NOMO-1 treated with dmso at 0.1 percent for 144 hours (cell line): ENCODE measurements around the gene DEFB118.
"Not testable (repeated sequence)": the region's sequence is repeated elsewhere in the genome, so short reads cannot be mapped to it uniquely, and the experiment has no call there.

Source experiments
- DNase-seq: peaks from one replicate; lab custom pipeline; 2025; ENCODE audit not compliant: unreplicated experiment; lab: John Stamatoyannopoulos, UW

DEFB118 gene, protein sequence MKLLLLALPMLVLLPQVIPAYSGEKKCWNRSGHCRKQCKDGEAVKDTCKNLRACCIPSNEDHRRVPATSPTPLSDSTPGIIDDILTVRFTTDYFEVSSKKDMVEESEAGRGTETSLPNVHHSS

DNA sequence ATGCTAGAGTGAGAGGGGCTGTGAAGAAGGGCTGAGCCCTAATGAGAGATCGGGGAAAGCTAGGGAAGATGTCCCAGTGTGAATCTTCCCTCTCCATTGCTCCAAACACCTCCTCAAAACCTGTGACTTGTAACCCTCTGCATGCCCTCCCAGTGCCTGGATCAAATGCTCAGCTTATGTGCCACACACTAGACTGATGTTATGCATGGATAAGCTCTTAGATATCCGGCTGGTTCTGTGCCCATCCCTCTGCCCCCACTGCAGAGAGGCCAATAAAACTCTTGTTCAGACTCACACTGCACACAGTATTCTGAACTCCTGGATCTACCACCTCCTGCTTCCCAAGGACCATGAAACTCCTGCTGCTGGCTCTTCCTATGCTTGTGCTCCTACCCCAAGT lies at the start of gene DEFB118:
TSS of gene DEFB118 (plus strand) at position 301 of the 400 bp plus-strand sequence. CDS start at position 351, 50 bp downstream.
- DNase-seq = no peak

DNA sequence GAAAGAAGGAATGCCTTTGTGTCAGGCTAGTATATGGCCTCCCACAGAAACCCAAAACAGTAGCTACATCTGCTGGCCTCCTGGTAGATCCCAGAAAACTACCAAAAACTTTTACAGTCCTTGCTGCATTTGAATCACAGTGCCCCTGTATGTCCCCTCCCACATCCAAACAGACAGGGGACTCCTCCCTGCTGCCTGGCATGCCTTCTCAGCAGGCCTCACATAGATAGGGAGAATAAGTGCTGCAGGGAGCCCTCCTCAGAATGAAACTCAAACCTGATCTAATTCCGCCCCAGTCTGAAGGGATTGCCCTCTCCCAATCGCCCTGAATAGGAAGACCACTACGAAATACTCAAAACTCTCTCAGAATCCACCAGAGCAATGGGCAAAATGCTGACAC lies 45.9 kb upstream of the DEFB118 start:
- DNase-seq = no peak

DNA sequence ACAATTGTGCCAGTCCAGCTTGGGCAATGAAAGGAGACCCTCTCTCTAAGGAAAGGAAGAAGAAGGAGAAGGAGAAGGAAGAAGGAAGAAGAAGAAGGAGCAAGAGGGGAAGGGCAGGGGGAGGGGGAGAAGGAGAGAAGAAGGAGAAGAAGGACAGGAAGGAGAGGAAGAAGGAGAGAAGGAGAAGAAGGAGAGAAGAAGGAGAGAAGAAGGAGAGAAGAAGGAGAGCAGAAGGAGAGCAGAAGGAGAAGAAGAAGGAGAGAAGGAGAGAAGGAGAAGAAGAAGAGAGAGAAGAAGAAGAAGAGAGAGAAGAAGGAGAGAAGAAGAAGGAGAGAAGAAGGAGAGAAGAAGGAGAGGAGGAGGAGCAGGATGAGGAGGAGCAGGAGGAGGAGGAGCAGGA lies 37.5 kb upstream of the DEFB118 start:
- no peak for DNase-seq

DNA sequence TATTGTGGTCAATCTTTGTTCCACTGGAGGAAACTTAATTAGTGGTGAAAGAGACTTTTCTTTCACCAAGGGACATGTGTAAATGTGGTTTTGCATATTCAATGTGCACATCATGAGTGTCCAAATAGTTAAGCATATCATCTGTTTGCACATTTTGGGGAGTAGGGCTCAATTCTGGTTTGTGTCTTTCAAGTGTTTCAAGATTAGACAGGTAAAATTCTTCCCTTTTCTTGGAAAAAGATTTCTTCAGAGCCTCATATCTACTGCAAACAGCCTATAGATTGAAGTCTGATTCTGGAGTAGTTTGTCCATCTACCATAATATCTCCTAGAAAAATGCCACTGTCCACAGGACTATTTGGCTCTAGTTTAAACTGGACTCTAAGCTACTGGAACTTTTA lies 26.9 kb upstream of the DEFB118 start:
- no peak for DNase-seq

DNA sequence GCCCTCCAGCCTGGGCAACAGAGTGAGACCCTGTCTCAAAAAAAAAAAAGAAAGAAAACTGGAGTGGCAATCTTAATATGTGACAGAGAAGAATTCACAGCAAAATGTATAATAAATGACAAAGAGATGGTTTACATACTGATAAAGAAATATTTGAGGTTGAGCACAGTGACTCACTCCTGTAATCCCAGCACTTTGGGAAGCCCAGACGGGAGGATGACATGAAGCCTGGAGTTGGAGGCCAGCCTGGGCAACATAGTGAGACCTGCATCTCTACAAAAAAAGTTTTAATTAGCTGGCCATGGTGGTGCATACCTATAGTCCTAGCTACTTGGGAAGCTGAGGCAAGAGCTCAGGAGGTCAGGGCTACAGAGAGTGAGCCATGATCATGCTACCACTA lies 12.4 kb upstream of the DEFB118 start:
- DNase-seq = no peak

DNA sequence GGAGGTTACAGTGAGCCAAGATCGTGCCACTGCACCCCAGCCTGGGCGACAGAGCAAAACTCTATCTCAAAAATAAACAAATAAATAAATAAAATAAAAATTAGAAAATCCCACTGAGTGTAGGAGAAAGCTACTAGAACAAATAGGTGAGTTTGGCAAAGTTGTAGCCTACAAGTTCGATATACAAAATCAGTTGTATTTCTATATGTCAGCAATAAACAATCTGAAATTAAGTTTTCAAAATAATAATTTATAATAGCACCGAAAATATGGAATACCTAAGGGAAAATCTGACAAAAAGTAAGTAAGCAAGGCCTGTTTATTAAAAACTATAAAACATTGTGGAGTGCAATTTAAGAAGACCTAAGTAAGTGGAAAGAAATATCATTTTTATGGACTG lies 5.1 kb upstream of the DEFB118 start:
- DNase-seq = no peak

DNA sequence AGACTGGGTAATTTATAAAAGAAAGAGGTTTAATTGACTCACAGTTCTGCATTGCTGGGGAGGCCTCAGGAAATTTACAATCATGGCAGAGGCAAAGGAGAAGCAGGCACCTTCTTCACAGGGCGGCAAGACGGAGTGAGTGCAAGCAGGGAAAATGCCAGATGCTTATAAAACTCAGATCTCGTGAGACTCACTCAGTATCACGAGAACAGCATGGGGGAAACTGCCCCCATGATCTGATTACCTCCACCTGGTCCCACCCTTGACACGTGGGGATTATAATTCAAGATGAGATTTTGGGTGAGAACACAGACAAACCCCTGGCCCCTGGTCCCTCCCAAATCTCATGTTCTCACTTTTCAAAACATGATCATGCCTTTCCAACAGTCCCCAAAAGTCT lies 4.1 kb upstream of the DEFB118 start:
- not testable (repeated sequence) for DNase-seq

DNA sequence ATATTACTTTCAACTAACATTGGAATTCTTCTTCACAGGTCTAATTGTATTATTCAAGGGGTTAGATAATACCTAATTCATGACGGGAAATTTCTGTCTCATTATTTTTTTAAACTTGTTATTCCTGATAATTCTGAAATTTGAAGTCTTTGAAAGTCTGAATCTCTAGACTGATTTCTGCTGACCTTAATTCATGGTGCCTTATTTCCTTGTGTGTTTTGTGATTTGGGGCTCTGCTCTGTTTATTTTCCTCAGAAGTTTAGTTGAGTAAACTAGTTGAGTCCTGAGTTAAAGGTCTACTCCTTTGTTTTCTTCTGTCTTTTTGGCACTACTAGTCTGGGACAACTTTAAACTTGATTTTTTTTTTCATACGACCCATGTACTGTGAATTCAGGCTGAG lies 5.9 kb downstream of the DEFB118 start:
- DNase-seq = no peak

DNA sequence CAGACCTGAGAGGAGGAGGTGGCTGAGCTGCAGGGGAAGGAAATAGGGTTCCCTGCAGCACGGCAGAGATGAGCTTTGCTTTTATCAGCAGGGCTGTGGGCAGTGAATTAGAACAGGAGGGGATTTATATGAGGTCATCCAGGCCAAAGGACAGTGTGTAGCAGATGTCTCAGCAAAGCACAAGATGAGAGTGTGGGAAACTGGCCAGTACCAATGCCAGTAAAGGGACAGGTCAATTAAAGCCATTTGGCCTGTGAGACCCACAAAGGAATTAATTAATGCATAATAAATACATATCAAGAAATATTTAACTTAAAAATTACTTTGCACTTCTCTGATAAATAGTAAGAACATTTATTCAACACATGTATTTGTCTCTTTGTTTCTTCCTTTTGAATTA lies 22.1 kb downstream of the DEFB118 start, which contains the start of gene DEFB119:
TSS of gene DEFB119 (minus strand) at position 101 of the 400 bp plus-strand sequence. CDS start 107 bp downstream, outside the sequence.
- DNase-seq = no peak

DNA sequence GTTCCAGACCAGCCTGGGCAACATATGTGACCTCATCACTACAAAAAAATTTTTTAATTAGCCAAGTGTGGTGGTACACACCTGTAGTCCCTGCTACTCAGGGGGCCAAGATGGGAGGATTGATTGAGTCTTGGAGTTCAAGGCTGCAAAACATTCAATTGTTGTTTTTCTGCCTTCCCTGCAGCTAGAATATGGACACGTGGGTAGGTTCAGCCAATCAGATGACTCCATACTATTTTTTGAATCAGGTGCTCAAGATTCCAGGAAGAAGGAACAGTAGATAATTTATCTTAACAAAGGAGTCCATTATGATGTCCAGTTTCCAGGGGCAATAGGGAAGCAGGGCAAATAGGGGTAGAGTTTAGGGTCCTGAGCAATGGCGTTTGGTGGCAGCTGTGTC lies 24.4 kb downstream of the DEFB118 start:
- DNase-seq = no peak

DNA sequence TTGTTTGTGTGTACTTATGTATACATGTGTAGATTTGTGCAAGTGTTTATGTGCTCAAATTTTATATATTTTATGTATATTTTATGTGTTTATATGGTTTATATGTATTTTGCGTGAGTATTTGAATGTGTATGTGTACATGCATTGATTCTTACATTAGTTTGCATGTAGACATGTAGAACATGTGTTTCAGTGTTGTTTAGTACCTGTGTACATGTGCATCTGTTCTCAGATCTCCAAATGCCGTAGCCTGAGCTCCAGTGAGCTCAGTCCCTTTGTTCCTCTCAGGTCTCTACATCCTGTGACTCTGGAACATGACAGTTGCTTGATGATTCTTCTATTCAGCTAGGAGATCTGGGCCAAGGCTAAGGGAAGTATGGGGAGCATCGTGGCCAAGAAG lies 26.5 kb downstream of the DEFB118 start:
- DNase-seq = no peak

DNA sequence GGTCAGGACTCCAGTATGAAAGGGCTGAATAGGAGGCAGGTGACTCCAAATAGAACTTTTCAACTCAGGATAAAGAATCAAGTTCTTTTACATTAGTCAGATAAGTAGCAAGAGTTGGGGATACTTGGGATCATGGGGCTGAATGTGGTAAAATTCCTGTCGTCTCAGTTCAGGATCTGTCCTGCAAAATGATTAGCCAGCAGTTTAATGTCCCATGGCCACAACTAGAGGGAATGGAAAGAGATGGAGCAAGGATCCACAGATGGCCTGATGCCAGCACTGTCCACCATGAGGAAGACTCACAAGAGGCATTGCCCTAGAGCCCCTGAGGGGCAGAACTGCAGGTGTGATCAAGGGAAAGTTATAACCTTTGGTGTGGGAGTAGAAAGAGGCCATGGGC lies 35.5 kb downstream of the DEFB118 start:
- no peak for DNase-seq

DNA sequence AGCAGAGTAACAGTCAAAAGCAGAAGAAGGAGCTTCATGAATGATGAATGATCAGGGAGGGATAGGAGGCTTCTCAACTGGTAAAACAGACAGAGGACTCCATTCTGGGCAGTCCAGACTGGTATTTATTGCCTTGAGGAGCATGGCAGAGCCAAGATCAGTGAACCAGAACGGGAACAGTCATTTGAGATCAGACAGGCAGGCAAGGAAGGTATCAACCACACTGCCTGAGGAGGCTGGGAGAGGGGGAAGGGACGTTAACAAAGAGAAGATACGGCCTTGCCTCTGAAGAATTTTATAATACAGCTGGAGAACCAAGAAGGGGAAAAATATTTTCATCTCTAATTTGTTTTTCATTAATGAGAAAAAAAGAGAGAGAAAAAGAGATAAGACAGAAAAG lies 37.7 kb downstream of the DEFB118 start, which contains the start of gene DEFB121:
TSS of gene DEFB121 (minus strand) at position 101 of the 400 bp plus-strand sequence. CDS start at position 38, 63 bp downstream.
- DNase-seq = no peak

DNA sequence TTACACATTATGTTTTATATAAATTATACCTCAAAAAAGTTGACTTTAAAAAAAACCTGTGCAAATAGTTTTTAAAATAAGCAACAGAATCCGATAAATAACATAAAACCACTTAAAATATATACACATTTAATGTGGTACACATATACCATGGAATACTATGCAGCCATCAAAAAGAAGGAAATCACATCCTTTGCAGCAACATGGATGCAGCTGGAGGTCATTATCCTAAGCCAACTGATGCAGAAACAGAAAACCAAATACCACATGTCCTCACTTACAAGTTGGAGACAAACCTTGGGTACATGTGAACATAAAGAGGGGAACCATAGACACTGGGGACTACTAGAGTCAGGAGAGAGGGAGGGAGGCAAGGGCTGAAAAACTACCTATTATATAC lies 41.6 kb downstream of the DEFB118 start:
- DNase-seq = no peak

DNA sequence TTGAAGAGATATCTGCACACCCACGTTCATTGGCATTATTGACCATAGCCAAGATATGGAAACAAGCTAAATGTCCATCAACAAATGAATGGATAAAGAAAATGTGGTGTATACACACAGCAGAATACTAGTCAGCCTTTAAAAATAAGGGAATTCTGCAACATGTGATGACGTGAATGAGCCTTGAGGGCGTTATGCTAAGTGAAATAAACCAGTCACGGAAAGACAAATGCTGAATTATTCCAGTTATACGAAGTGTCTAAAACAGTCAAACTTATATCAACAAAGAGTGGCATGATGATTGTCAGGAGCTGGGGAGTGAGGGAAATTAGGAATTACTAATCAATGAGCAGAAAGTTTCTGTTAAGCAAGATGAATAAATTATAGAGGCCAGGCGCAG lies 46.0 kb downstream of the DEFB118 start:
- DNase-seq = no peak

DNA sequence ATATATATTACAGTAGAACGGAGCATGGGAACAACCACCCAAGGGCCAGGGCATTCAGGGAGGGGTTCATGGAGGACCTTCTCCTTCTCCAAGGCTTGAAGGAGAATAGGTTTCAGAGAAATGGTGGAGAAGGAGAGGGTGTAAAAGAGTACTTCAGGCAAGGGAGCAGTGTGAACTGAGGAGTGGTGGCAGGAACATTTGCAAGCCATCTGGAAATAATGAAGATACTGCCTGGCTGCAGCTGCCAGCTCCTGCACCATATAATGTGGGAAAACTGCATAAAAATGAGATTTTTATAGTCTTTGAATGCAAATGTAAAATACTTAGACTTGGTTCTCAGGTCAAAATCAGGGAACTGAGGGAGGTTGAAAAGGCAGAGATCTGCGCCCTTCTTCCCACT lies 47.3 kb downstream of the DEFB118 start:
- DNase-seq = no peak

DNA sequence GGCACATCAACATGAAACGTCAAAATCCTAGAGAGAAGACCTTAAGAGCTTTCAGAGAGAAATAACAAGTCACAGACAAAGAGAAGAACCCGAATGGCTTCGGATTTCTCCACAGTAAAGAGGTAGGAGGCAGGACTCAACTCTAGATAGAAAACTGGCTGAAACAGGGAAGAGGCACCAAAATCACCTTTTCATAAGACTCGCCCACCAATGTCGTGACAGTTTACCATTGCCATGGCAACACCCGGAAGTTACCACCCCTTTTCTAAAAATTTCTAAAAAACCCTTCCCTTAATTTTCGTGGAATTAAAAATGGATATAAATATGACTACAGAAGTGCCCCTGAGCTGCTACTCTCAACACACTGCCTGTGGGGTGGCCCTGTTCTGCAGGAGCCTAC lies 49.9 kb downstream of the DEFB118 start:
- DNase-seq = no peak
